HCT116 (cell line): ENCODE measurements around the gene GSG1L. TPM values are rescaled to one million over a fixed set of nuclear protein-coding genes. Genes with fewer than 3 reads are reported as not detected.

Source experiments
- ATAC-seq: fragments of 200-7000 bp; cut with Tn5 transposase; 2 replicates; pipeline ENCODE4 v1.9.1; 2020; ENCODE audit warnings: mild to moderate bottlenecking, moderate library complexity
- BruUV-seq: library from RNA; stranded (reverse); fragments of 400-500 nt; replicated peaks from 2 replicates; lab custom pipeline; 2021; lab: Mats Ljungman, UMichigan
- CTCF ChIA-PET: fragments of 300-600 bp; sonication (Branson Sonifier 250); formaldehyde crosslinking; loops from one replicate; lab custom pipeline; 2021; ENCODE audit warnings: antibody characterized with exemption; lab: Charles Lee
- POLR2A ChIA-PET: fragments of 300-600, 350-600 bp; sonication (Branson Sonifier 250); formaldehyde crosslinking; loops from one replicate; lab custom pipeline; 2021; ENCODE audit warnings: antibody characterized with exemption; lab: Charles Lee
- RAD21 ChIA-PET, 2 experiments: fragments of 300-600 bp; sonication (Branson Sonifier 250); formaldehyde crosslinking; loops; one replicate each; lab custom pipeline; 2023; ENCODE audit warnings: low total read pairs in 2 of 2; ENCODE audit not compliant: uncharacterized antibody in 2 of 2, unreplicated experiment in 2 of 2, low non-redundant PET in 1 of 2; lab: Charles Lee
- DNase-seq: peaks from one replicate; pipeline ENCODE4 v3.0.0-alpha.2; 2010; ENCODE audit warnings: low read depth, low spot score
- H2AFZ ChIP-seq: fragments of 200-600 bp; shearing (Covaris generic), sonication (generic); 2 replicates; pipeline ENCODE4 v1.6.1; 2017; ENCODE audit warnings: low read depth, mixed run types, mixed read lengths, antibody characterized with exemption, low read length; ENCODE audit not compliant: poor library complexity, severe bottlenecking
- H3K27ac ChIP-seq: 2 replicates; pipeline ENCODE4 v1.5.1; 2012; ENCODE audit warnings: low read depth, low read length
- H3K27me3 ChIP-seq: fragments of 200-600 bp; sonication (generic); 2 replicates; pipeline ENCODE4 v1.6.1; 2016; ENCODE audit warnings: mixed run types, low read length, mixed read lengths; ENCODE audit not compliant: insufficient read depth
- H3K36me3 ChIP-seq, 2 experiments: fragments of 200-500 bp in 1 of 2; fragments of 200-600 bp in 1 of 2; sonication (Bioruptor generic) in 1 of 2; sonication (generic) in 1 of 2; 2 replicates each; pipeline versions ENCODE4 v1.5.1 to v1.6.1; 2014 to 2016; ENCODE audit warnings: low read length in 2 of 2, inconsistent platforms in 1 of 2, mixed read lengths in 1 of 2, mixed run types in 1 of 2; ENCODE audit not compliant: insufficient read depth in 2 of 2, control insufficient read depth in 1 of 2
- H3K4me1 ChIP-seq, 2 experiments: fragments of 200-600 bp in 1 of 2; sonication (generic) in 1 of 2; 2 replicates each; pipeline versions ENCODE4 v1.5.1 to v1.6.1; 2012 to 2017; ENCODE audit warnings: low read length in 2 of 2, inconsistent platforms in 1 of 2, mild to moderate bottlenecking in 1 of 2, mixed read lengths in 1 of 2, mixed run types in 1 of 2, moderate library complexity in 1 of 2; ENCODE audit not compliant: insufficient read depth in 2 of 2, control insufficient read depth in 1 of 2
- H3K4me2 ChIP-seq: fragments of 200-600 bp; sonication (generic); 2 replicates; pipeline ENCODE4 v1.6.1; 2017; ENCODE audit warnings: mixed run types, low read length, mixed read lengths
- H3K4me3 ChIP-seq, 2 experiments: fragments of 200-600 bp in 1 of 2; sonication (generic) in 1 of 2; replicated peaks in 1 of 2; 2 replicates each; pipeline ENCODE4 v1.5.1; 2011 to 2016; ENCODE audit warnings: low read length in 2 of 2, control low read depth in 1 of 2, low read depth in 1 of 2, mild to moderate bottlenecking in 1 of 2, mixed read lengths in 1 of 2, mixed run types in 1 of 2
- H3K79me2 ChIP-seq: fragments of 200-600 bp; sonication (generic); 2 replicates; pipeline ENCODE4 v1.6.1; 2017; ENCODE audit warnings: mild to moderate bottlenecking, mixed run types, low read length, moderate library complexity, mixed read lengths; ENCODE audit not compliant: insufficient read depth
- H3K9ac ChIP-seq: fragments of 200-600 bp; sonication (generic); 2 replicates; pipeline ENCODE4 v1.6.1; 2016; ENCODE audit warnings: low read length, mixed read lengths
- H3K9me2 ChIP-seq: fragments of 200-600 bp; sonication (generic), shearing (Covaris generic); 2 replicates; pipeline ENCODE4 v1.6.1; 2017; ENCODE audit warnings: mixed run types, mild to moderate bottlenecking, moderate library complexity; ENCODE audit not compliant: insufficient read depth
- H3K9me3 ChIP-seq, 2 experiments: fragments of 200-500 bp in 1 of 2; fragments of 200-600 bp in 1 of 2; sonication (Bioruptor generic) in 1 of 2; sonication (generic) in 1 of 2; 2 replicates each; pipeline ENCODE4 v1.6.1; 2014 to 2017; ENCODE audit warnings: low read length in 2 of 2, mixed read lengths in 2 of 2, inconsistent platforms in 1 of 2, low read depth in 1 of 2, mild to moderate bottlenecking in 1 of 2, mixed run types in 1 of 2, moderate library complexity in 1 of 2; ENCODE audit not compliant: control insufficient read depth in 1 of 2, insufficient read depth in 1 of 2
- H4K20me1 ChIP-seq: fragments of 200-600 bp; sonication (generic), shearing (Covaris generic); 2 replicates; pipeline ENCODE4 v1.6.1; 2017; ENCODE audit warnings: mixed run types, mild to moderate bottlenecking, moderate library complexity; ENCODE audit not compliant: insufficient read depth
- CEBPB ChIP-seq: IDR thresholded peaks from 2 replicates; pipeline ENCODE4 v1.6.1; 2012; ENCODE audit warnings: low read depth
- POLR2AphosphoS5 ChIP-seq: IDR thresholded peaks from 2 replicates; pipeline ENCODE4 v1.6.1; 2011; ENCODE audit warnings: mild to moderate bottlenecking, low read depth, low read length, moderate library complexity
- SP1 ChIP-seq: IDR thresholded peaks from 2 replicates; pipeline ENCODE4 v1.6.1; 2012; ENCODE audit warnings: low read depth
- ZFX ChIP-seq: fragments of 450-650 bp; IDR thresholded peaks from 2 replicates; pipeline ENCODE4 v1.6.1; 2017
- ZNF274 ChIP-seq: fragments of 200-500 bp; sonication (Bioruptor generic); IDR thresholded peaks from 2 replicates; pipeline ENCODE4 v1.6.1; 2014; ENCODE audit warnings: mild to moderate bottlenecking, low read depth, low read length, inconsistent platforms
- intact Hi-C: fragments of 100-400 bp; cut with micrococcal nuclease; formaldehyde crosslinking; loops from 2 replicates; pipeline ENCODE4 v1.10.0; 2022
- total RNA-seq: library from RNA; stranded (reverse); gene quantifications from one replicate; pipeline ENCODE4 v1.2.1, GENCODE V29; 2021; ENCODE audit not compliant: unreplicated experiment
- TF ChIP-seq, protein P1 (sequence below): IDR thresholded peaks from 2 replicates; pipeline ENCODE4 v1.6.1; 2012; ENCODE audit warnings: low read depth
- TF ChIP-seq, protein P2 (sequence below): IDR thresholded peaks from 2 replicates; pipeline ENCODE4 v1.6.1; 2012
- TF ChIP-seq, protein P3 (sequence below): IDR thresholded peaks from 2 replicates; pipeline ENCODE4 v1.6.1; 2011; ENCODE audit warnings: mild to moderate bottlenecking, low read length, moderate library complexity; ENCODE audit not compliant: insufficient replicate concordance; ENCODE audit errors: extremely low read depth
- TF ChIP-seq, protein P4 (sequence below), 3 experiments: fragments of 200-600 bp in 1 of 3; sonication (generic) in 1 of 3; IDR thresholded peaks in 2 of 3; conservative IDR thresholded peaks in 1 of 3; 2 replicates each; pipeline ENCODE4 v1.5.1; 2012 to 2017; ENCODE audit warnings: low read depth in 2 of 3, low read length in 2 of 3, antibody characterized with exemption in 1 of 3, borderline replicate concordance in 1 of 3, control low read depth in 1 of 3, mild to moderate bottlenecking in 1 of 3, mixed read lengths in 1 of 3, mixed run types in 1 of 3, moderate library complexity in 1 of 3; ENCODE audit not compliant: insufficient read depth in 1 of 3

GSG1L gene
- total RNA-seq, 1 experiment from 2014 or later, result not detected

DNA sequence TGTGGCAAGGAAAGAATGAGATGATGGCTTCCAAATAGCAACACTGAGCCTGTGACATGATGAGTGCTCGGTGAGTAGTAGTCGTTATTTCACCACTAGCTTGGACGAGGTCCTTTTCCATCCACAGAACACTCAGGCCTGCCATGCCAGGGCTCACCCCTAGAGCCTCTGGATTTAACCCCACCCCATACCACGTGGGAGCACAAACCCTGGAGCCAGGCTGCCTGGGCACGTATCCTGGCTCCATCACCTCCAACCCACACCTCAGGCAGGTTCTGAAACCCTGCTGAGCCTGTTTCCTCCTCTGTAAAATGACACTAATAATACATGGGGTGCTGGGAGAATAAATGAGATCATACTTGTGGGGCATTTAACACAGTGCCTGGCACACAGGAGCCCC lies 321.2 kb downstream of the GSG1L start:
- no peak overlapping the region for H3K4me2 ChIP-seq
- POLR2A ChIA-PET, result no interaction called here
- DNase-seq (no peak), ATAC-seq (peak; percentile 59; the same call in 1 of the 2 replicates)
- H3K27ac ChIP-seq, result no peak overlapping the region
- H4K20me1 ChIP-seq, result no peaks in the 10 kb centered on the region
- CTCF ChIA-PET, result no interaction called here
- H3K9ac ChIP-seq, result no peak overlapping the region
- intact Hi-C loops, result no loop called here
- H3K4me3 ChIP-seq, result no peak overlapping the region
- H3K4me1 ChIP-seq, result no peaks in the 10 kb centered on the region
- no peaks in the 10 kb centered on the region for H3K79me2 ChIP-seq
- RAD21 ChIA-PET, result no interaction called here
- no TSS peak for BruUV-seq
- TF ChIP-seq, protein P1, sequence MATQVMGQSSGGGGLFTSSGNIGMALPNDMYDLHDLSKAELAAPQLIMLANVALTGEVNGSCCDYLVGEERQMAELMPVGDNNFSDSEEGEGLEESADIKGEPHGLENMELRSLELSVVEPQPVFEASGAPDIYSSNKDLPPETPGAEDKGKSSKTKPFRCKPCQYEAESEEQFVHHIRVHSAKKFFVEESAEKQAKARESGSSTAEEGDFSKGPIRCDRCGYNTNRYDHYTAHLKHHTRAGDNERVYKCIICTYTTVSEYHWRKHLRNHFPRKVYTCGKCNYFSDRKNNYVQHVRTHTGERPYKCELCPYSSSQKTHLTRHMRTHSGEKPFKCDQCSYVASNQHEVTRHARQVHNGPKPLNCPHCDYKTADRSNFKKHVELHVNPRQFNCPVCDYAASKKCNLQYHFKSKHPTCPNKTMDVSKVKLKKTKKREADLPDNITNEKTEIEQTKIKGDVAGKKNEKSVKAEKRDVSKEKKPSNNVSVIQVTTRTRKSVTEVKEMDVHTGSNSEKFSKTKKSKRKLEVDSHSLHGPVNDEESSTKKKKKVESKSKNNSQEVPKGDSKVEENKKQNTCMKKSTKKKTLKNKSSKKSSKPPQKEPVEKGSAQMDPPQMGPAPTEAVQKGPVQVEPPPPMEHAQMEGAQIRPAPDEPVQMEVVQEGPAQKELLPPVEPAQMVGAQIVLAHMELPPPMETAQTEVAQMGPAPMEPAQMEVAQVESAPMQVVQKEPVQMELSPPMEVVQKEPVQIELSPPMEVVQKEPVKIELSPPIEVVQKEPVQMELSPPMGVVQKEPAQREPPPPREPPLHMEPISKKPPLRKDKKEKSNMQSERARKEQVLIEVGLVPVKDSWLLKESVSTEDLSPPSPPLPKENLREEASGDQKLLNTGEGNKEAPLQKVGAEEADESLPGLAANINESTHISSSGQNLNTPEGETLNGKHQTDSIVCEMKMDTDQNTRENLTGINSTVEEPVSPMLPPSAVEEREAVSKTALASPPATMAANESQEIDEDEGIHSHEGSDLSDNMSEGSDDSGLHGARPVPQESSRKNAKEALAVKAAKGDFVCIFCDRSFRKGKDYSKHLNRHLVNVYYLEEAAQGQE, result no peak
- TF ChIP-seq ZNF274 (no peak), POLR2AphosphoS5 (no peak), ZFX (no peak), SP1 (no peak), CEBPB (no peak)
- TF ChIP-seq, protein P2, sequence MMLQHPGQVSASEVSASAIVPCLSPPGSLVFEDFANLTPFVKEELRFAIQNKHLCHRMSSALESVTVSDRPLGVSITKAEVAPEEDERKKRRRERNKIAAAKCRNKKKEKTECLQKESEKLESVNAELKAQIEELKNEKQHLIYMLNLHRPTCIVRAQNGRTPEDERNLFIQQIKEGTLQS, result no peak
- TF ChIP-seq, protein P3, sequence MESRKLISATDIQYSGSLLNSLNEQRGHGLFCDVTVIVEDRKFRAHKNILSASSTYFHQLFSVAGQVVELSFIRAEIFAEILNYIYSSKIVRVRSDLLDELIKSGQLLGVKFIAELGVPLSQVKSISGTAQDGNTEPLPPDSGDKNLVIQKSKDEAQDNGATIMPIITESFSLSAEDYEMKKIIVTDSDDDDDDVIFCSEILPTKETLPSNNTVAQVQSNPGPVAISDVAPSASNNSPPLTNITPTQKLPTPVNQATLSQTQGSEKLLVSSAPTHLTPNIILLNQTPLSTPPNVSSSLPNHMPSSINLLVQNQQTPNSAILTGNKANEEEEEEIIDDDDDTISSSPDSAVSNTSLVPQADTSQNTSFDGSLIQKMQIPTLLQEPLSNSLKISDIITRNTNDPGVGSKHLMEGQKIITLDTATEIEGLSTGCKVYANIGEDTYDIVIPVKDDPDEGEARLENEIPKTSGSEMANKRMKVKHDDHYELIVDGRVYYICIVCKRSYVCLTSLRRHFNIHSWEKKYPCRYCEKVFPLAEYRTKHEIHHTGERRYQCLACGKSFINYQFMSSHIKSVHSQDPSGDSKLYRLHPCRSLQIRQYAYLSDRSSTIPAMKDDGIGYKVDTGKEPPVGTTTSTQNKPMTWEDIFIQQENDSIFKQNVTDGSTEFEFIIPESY, result no peak
- TF ChIP-seq, protein P4, sequence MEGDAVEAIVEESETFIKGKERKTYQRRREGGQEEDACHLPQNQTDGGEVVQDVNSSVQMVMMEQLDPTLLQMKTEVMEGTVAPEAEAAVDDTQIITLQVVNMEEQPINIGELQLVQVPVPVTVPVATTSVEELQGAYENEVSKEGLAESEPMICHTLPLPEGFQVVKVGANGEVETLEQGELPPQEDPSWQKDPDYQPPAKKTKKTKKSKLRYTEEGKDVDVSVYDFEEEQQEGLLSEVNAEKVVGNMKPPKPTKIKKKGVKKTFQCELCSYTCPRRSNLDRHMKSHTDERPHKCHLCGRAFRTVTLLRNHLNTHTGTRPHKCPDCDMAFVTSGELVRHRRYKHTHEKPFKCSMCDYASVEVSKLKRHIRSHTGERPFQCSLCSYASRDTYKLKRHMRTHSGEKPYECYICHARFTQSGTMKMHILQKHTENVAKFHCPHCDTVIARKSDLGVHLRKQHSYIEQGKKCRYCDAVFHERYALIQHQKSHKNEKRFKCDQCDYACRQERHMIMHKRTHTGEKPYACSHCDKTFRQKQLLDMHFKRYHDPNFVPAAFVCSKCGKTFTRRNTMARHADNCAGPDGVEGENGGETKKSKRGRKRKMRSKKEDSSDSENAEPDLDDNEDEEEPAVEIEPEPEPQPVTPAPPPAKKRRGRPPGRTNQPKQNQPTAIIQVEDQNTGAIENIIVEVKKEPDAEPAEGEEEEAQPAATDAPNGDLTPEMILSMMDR (IDR thresholded peaks at IDR 0.05 in 2 of 3, conservative IDR thresholded peaks at IDR 0.05 in 1 of 3; ENCODE audit: borderline replicate concordance in 1 of 3, insufficient read depth in 1 of 3, low read depth in 2 of 3, low read length in 2 of 3), result no peak
- H3K9me2 ChIP-seq, result no peaks in the 10 kb centered on the region
- H3K9me3 ChIP-seq, result no peaks in the 10 kb centered on the region
- H3K27me3 ChIP-seq, result no peaks in the 10 kb centered on the region
- H2AFZ ChIP-seq, result no peak overlapping the region
- no peaks in the 10 kb centered on the region for H3K36me3 ChIP-seq
